Left renal pelvis (tissue), 4 donors: ENCODE measurements around the gene ZBED2. TPM values are rescaled to one million over a fixed set of nuclear protein-coding genes. Genes with fewer than 3 reads are reported as not detected.

Experiments used
- DNase-seq, 4 donors: peaks; one replicate each; pipeline ENCODE4 v3.0.0-alpha.2; 2013; ENCODE audit warnings: low read depth in 4 of 4, low spot score in 3 of 4
- polyA plus RNA-seq, 4 donors: library from polyadenylated mRNA; unstranded; fragments of 120-200 nt; gene quantifications; one replicate each; pipeline ENCODE4 v1.2.1, GENCODE V29; 2013; ENCODE audit not compliant: insufficient read length in 4 of 4

Gene ZBED2
- polyA plus RNA-seq, 4 donors = 0.23 to 0.36 (median 0.33) TPM; not detected in 1

GRCh38 chr3:111605018-111605417 is 9.9 kb upstream of the ZBED2 start:
- no peak for DNase-seq

- DNase-seq = no peak
Measured at GRCh38 chr3:111604119-111604518, 9.0 kb upstream of the ZBED2 start.

GRCh38 chr3:111603679-111604078 is 8.5 kb upstream of the ZBED2 start:
- DNase-seq = no peak

- DNase-seq = no peak
Measured at GRCh38 chr3:111601810-111602209, 6.7 kb upstream of the ZBED2 start.

GRCh38 chr3:111598552-111598951 is 3.4 kb upstream of the ZBED2 start:
- no peak for DNase-seq

GRCh38 chr3:111598139-111598538 is 3.0 kb upstream of the ZBED2 start:
- DNase-seq = no peak

GRCh38 chr3:111596328-111596727 is 1.2 kb upstream of the ZBED2 start:
- no peak for DNase-seq

- DNase-seq = no peak
Measured at GRCh38 chr3:111594781-111595180, 365 bp downstream of the ZBED2 start.

GRCh38 chr3:111594205-111594604 is 941 bp downstream of the ZBED2 start:
- no peak for DNase-seq

- DNase-seq = no peak
Measured at GRCh38 chr3:111593666-111594065, 1.5 kb downstream of the ZBED2 start.

GRCh38 chr3:111592936-111593335 is 2.2 kb downstream of the ZBED2 start:
- no peak for DNase-seq

GRCh38 chr3:111592143-111592542 is 3.0 kb downstream of the ZBED2 start:
- DNase-seq = no peak

GRCh38 chr3:111591555-111591954 is 3.6 kb downstream of the ZBED2 start:
- no peak for DNase-seq

GRCh38 chr3:111590143-111590491 is 5.0 kb downstream of the ZBED2 start:
- DNase-seq = no peak

- no peak for DNase-seq
Measured at GRCh38 chr3:111589303-111590142, 5.6 kb downstream of the ZBED2 start.

- DNase-seq = no peak
Measured at GRCh38 chr3:111588527-111588926, 6.6 kb downstream of the ZBED2 start.

- no peak for DNase-seq
Measured at GRCh38 chr3:111585217-111585616, 9.9 kb downstream of the ZBED2 start.

GRCh38 chr3:111584744-111585143 is 10.4 kb downstream of the ZBED2 start:
- no peak for DNase-seq

- DNase-seq = no peak
Measured at GRCh38 chr3:111582120-111582474, 13.0 kb downstream of the ZBED2 start.

GRCh38 chr3:111581403-111582119 is 13.6 kb downstream of the ZBED2 start:
- no peak for DNase-seq

- DNase-seq = no peak
Measured at GRCh38 chr3:111579495-111579894, 15.7 kb downstream of the ZBED2 start.

- no peak for DNase-seq
Measured at GRCh38 chr3:111578867-111579266, 16.3 kb downstream of the ZBED2 start.
